Measurements from ENCODE around the gene CEND1. TPM values are rescaled to one million over a fixed set of nuclear protein-coding genes. Genes with fewer than 3 reads are reported as not detected.

Gene CEND1
- total and polyA plus RNA-seq, 2 donors (not counting 3 experiments of a cell fraction or from before 2014, with no cell fraction given), result 0.15 to 0.40 TPM

DNA sequence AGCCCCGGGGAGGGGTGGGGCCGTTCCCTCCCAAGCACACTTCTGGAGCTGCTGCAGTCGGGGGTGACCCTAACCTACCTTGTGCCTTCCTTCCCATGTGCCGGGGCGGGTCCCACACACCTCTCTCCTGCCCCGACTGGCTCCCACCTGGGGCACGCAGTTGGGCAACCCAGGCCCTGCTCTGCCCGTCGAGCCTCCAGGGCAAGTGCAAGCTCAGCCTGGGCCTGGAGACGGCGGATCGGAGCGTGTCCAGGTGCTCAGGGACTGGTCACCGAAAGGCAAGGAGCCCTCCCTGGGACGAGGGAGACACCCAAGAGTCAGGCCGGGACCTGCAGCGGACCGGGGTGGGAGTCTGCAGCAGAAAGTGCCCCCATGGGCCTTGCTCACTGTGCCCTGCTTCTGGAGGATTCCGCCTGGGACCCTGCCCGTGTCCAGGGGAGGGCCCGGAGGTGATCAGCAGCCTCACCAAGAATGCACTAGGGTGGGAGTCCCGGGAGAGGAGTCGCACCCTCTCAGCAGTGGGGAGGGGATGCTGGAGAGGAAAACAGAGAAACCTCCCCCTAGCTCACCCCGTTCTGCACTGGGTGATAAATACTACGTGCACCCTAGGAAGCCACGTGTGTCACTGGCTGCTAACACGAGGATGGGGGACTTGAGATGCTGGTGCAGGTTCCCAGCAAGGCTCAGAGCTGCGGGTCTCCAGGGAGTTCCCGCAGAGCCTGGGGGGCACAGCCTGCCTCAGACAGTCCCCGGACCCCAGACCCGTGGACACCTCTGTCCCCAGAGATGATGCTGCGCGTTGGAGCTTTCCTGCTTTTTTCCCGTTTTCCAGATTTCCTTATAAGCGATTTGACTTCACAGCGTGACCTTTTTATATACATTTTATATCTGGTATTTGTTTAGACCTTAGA lies 7.4 kb downstream of the CEND1 start:
- H4K20me1 ChIP-seq (replicated peaks; ENCODE audit: control insufficient read depth, extremely low read depth, insufficient read depth, low read length), result no peaks in the 10 kb centered on the region
- H2AFZ ChIP-seq (ENCODE audit: low read depth, low read length), result no peak overlapping the region
- BruUV-seq (replicated peaks), result no TSS peak
- no peaks in the 10 kb centered on the region for H3K36me3 ChIP-seq (ENCODE audit: control insufficient read depth in 2 of 2, extremely low read depth in 1 of 2, insufficient read depth in 2 of 2, low read length in 2 of 2)
- no peaks in the 10 kb centered on the region for H3K27me3 ChIP-seq (ENCODE audit: control insufficient read depth in 2 of 2, insufficient read depth in 2 of 2, low read length in 2 of 2)
- no peak overlapping the region for H3K27ac ChIP-seq (ENCODE audit: insufficient read depth, low read depth, low read length)
- FAIRE-seq, result no peak
- TF ChIP-seq, protein P1, sequence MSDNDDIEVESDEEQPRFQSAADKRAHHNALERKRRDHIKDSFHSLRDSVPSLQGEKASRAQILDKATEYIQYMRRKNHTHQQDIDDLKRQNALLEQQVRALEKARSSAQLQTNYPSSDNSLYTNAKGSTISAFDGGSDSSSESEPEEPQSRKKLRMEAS (IDR thresholded peaks at IDR 0.05; ENCODE audit: insufficient read depth, insufficient read length), result no peak
- TF ChIP-seq POLR2A (IDR thresholded peaks at IDR 0.05; ENCODE audit: low read depth, low read length), result no peak
- TF ChIP-seq MYC (IDR thresholded peaks at IDR 0.05; ENCODE audit: low read depth, low read length), result no peak
- no peak for TF ChIP-seq JUN (IDR thresholded peaks at IDR 0.05; ENCODE audit: borderline replicate concordance, insufficient read depth, insufficient read length, low read depth)
- no peak for TF ChIP-seq EZH2 (IDR thresholded peaks at IDR 0.05; ENCODE audit: borderline replicate concordance, low read depth, low read length, severe bottlenecking)
- TF ChIP-seq POLR2AphosphoS5 (IDR thresholded peaks at IDR 0.05; ENCODE audit: insufficient read depth, low read depth, low read length), result no peak
- TF ChIP-seq GATA2 (IDR thresholded peaks at IDR 0.05; ENCODE audit: insufficient read depth, insufficient read length, low read depth, low read length), result no peak
- H3K9me1 ChIP-seq (replicated peaks; ENCODE audit: control insufficient read depth, extremely low read depth, insufficient read depth, low read length), result no peaks in the 10 kb centered on the region
- DNase-seq (ENCODE audit: low read depth, low spot score), result no peak
- peaks cover 6% of the 10 kb centered on the region for H3K4me1 ChIP-seq (ENCODE audit: control insufficient read depth, extremely low read depth, insufficient read depth, low read length)
- dilution Hi-C loops (cut with MboI; ENCODE audit: extremely low pct_ligation_motif_present, low sequenced_read_pairs) (no loop called here), intact Hi-C loops (cut with micrococcal nuclease) (loop anchor here (2.0 kb wide), 1 partner anchor 14 kb away; no protein-coding TSS in a partner anchor)
- ChIA-PET CTCF (interaction anchor here (1.1 to 1.8 kb wide), 3 partner anchors 7 to 33 kb away, joined by 6 to 9 read pairs (median 6); no protein-coding TSS in a partner anchor), POLR2A (no interaction called here)
- no peak overlapping the region for H3K9ac ChIP-seq (replicated peaks; ENCODE audit: extremely low read depth, insufficient read depth, low read length)
- H3K4me3 ChIP-seq (replicated peaks in 1 of 3; ENCODE audit: insufficient read depth in 1 of 3, low read depth in 1 of 3, low read length in 3 of 3), result no peak overlapping the region
- H3K79me2 ChIP-seq (ENCODE audit: control insufficient read depth, insufficient read depth, low read length), result peaks cover 14% of the 10 kb centered on the region
- no peak overlapping the region for H3K4me2 ChIP-seq (ENCODE audit: insufficient read depth, low read length)
- H3K9me3 ChIP-seq (replicated peaks; ENCODE audit: control insufficient read depth, insufficient read depth, low read length), result no peaks in the 10 kb centered on the region
